MCF 10A (cell line): Measurements from ENCODE around the gene CD320. TPM values are rescaled to one million over a fixed set of nuclear protein-coding genes. Genes with fewer than 3 reads are reported as not detected.
"Not testable (repeated sequence)": the region's sequence is repeated elsewhere in the genome, so short reads cannot be mapped to it uniquely, and the experiment has no call there.

Experiments
- Bru-seq: library from RNA; stranded (reverse); fragments of 400-500 nt; gene quantifications from one replicate; lab custom pipeline; 2021; lab: Mats Ljungman, UMichigan
- BruChase-seq, 2 experiments: library from RNA; stranded (reverse); fragments of 400-500 nt; gene quantifications; one replicate each; lab custom pipeline; 2021; lab: Mats Ljungman, UMichigan
- BruUV-seq: library from RNA; stranded (reverse); fragments of 400-500 nt; replicated peaks from 2 replicates; lab custom pipeline; 2021; lab: Mats Ljungman, UMichigan
- CTCF ChIA-PET: fragments of 300-600 bp; sonication (Branson Sonifier 250); formaldehyde crosslinking; extraction: SDS; loops from one replicate; lab custom pipeline; 2021; ENCODE audit warnings: antibody characterized with exemption, inconsistent platforms; lab: Yijun Ruan, JAX
- POLR2A ChIA-PET: fragments of 300-600, 350-650 bp; sonication (Branson Sonifier 250); formaldehyde crosslinking; extraction: SDS; loops from one replicate; lab custom pipeline; 2020; ENCODE audit warnings: antibody characterized with exemption, inconsistent platforms; lab: Yijun Ruan, JAX
- DNase-seq: peaks from one replicate; pipeline ENCODE4 v3.0.0-alpha.2; 2018; ENCODE audit not compliant: unreplicated experiment
- H3K27ac Mint-ChIP-seq: one replicate; pipeline ENCODE4 v1.8.0; 2022; ENCODE audit warnings: mild to moderate bottlenecking, low read depth, mixed read lengths; ENCODE audit not compliant: unreplicated experiment
- H3K27me3 Mint-ChIP-seq: one replicate; pipeline ENCODE4 v1.8.0; 2022; ENCODE audit warnings: mixed read lengths; ENCODE audit not compliant: insufficient read depth, unreplicated experiment
- H3K36me3 Mint-ChIP-seq: one replicate; pipeline ENCODE4 v1.8.0; 2022; ENCODE audit warnings: mild to moderate bottlenecking, moderate library complexity, mixed read lengths; ENCODE audit not compliant: insufficient read depth, unreplicated experiment
- H3K4me1 Mint-ChIP-seq: one replicate; pipeline ENCODE4 v1.8.0; 2022; ENCODE audit warnings: mixed read lengths; ENCODE audit not compliant: insufficient read depth, unreplicated experiment
- H3K4me3 Mint-ChIP-seq: one replicate; pipeline ENCODE4 v1.8.0; 2022; ENCODE audit warnings: mild to moderate bottlenecking, moderate library complexity, mixed read lengths; ENCODE audit not compliant: unreplicated experiment
- H3K9me3 Mint-ChIP-seq: one replicate; pipeline ENCODE4 v1.8.0; 2022; ENCODE audit warnings: mixed read lengths; ENCODE audit not compliant: unreplicated experiment
- CTCF ChIP-seq: fragments of 200-600 bp; IDR thresholded peaks from one replicate; pipeline ENCODE4 v1.8.0; 2022; ENCODE audit warnings: antibody characterized with exemption, mild to moderate bottlenecking; ENCODE audit not compliant: unreplicated experiment
- intact Hi-C: fragments of 100-400 bp; cut with micrococcal nuclease; formaldehyde crosslinking; loops from 2 replicates; pipeline ENCODE4 v1.14.1; 2022
- long read RNA-seq: library from polyadenylated mRNA; stranded (forward); transcript quantifications from one replicate; pipeline ENCODE4 v2.0.0, GENCODE V29; 2022
- total RNA-seq: library from RNA; stranded (reverse); gene quantifications from 2 replicates; pipeline ENCODE4 v1.2.3, GENCODE V29; 2022

CD320 gene
- total RNA-seq (39.2 and 68.8 TPM in 2 replicates), Bru-seq, nascent RNA (percentile 53 among the genes with signal in this experiment), BruChase-seq, experiment 1, labeled RNA remaining after a 6-hour chase (percentile 77 among the genes with signal in this experiment), BruChase-seq, experiment 2, labeled RNA remaining after a 2-hour chase (percentile 74 among the genes with signal in this experiment)
- long read RNA-seq, transcript CD320-201 (5 exons, 1,250 nt) = major isoform, 247 of 273 reads
- long read RNA-seq, partial matches to known transcripts = 7 of 273 reads
- long read RNA-seq, other reads (novel, unspliced or antisense) = 12 of 273 reads

- ChIA-PET CTCF (interaction anchor here (0.6 to 0.7 kb wide), 2 partner anchors 274 to 1480 kb away, joined by 3 to 4 read pairs; no protein-coding TSS in a partner anchor), POLR2A (interaction anchor here (4.7 kb wide), 1 partner anchor 13 kb away, joined by 30 read pairs; the partner anchor contains the start of genes NDUFA7 and RPS28)
- H3K9me3 Mint-ChIP-seq = no peaks in the 10 kb centered on the region
- no TSS peak for BruUV-seq
- H3K4me3 Mint-ChIP-seq = peak within 1 kb of the TSS; percentile 86
- DNase-seq = peak; percentile 94
- H3K27me3 Mint-ChIP-seq = no peaks in the 10 kb centered on the region
- intact Hi-C loops = no loop called here
- peaks cover 15% of the 10 kb centered on the region for H3K4me1 Mint-ChIP-seq
- peak within 1 kb of the TSS; percentile 9 for H3K27ac Mint-ChIP-seq
- TF ChIP-seq CTCF = no peak
- H3K36me3 Mint-ChIP-seq = peaks cover 46% of the 10 kb centered on the region
Observed at GRCh38 chr19:8307965-8308866, at the start of gene CD320. Gene CD320 (minus strand): TSS chr19:8308358. CDS start chr19:8308290, 68 bp downstream.

- Mint-ChIP-seq H3K27me3 (no peaks in the 10 kb centered on the region), H3K9me3 (no peaks in the 10 kb centered on the region), H3K27ac (no peak overlapping the region), H3K4me1 (peaks cover 25% of the 10 kb centered on the region), H3K36me3 (peaks cover 5% of the 10 kb centered on the region), H3K4me3 (no peak overlapping the region)
- no peak for TF ChIP-seq CTCF
- ChIA-PET CTCF (interaction anchor here (0.6 to 6.0 kb wide), 5 partner anchors 11 to 221 kb away, joined by 3 to 72 read pairs (median 3); partner anchors contain the start of gene RAB11B), POLR2A (interaction anchor here (1.0 kb wide), 1 partner anchor 21 kb away, joined by 8 read pairs; no protein-coding TSS in a partner anchor)
- no TSS peak for BruUV-seq
- DNase-seq = no peak
- intact Hi-C loops = loop anchor here (10.0 kb wide), 1 partner anchor 98 kb away; no protein-coding TSS in a partner anchor
Observed at GRCh38 chr19:8357007-8357521, 48.9 kb upstream of the CD320 start.

GRCh38 chr19:8355631-8356402 is 47.7 kb upstream of the CD320 start:
- Mint-ChIP-seq H3K9me3 (no peaks in the 10 kb centered on the region), H3K4me3 (no peak overlapping the region), H3K4me1 (peaks cover 20% of the 10 kb centered on the region), H3K36me3 (peaks cover 5% of the 10 kb centered on the region), H3K27ac (peak overlapping the region; percentile 21), H3K27me3 (no peaks in the 10 kb centered on the region)
- ChIA-PET POLR2A (interaction anchor here (1.1 to 2.5 kb wide), 5 partner anchors 9 to 58 kb away, joined by 4 to 13 read pairs (median 6); partner anchors contain the start of genes ANGPTL4 and RAB11B), CTCF (interaction anchor here (0.5 to 6.0 kb wide), 20 partner anchors 9 to 415 kb away, joined by 3 to 72 read pairs (median 12); partner anchors contain the start of genes ANGPTL4, KANK3, MYO1F and RAB11B)
- peak; percentile 99 for DNase-seq
- no peak for TF ChIP-seq CTCF
- no TSS peak for BruUV-seq
- intact Hi-C loops = loop anchor here (1.0 to 10.0 kb wide), 3 partner anchors 40 to 223 kb away; no protein-coding TSS in a partner anchor

GRCh38 chr19:8352845-8353244 is 44.7 kb upstream of the CD320 start:
- not testable (repeated sequence) for H3K9me3 Mint-ChIP-seq, H3K27me3 Mint-ChIP-seq, H3K36me3 Mint-ChIP-seq, DNase-seq, BruUV-seq, H3K27ac Mint-ChIP-seq, H3K4me3 Mint-ChIP-seq
- peaks cover 23% of the 10 kb centered on the region for H3K4me1 Mint-ChIP-seq
- CTCF ChIA-PET = interaction anchor here (0.7 to 6.0 kb wide), 26 partner anchors 9 to 233 kb away, joined by 3 to 72 read pairs (median 11); partner anchors contain the start of genes ANGPTL4, KANK3, MYO1F and RAB11B
- intact Hi-C loops = loop anchor here (10.0 kb wide), 1 partner anchor 102 kb away; no protein-coding TSS in a partner anchor
- POLR2A ChIA-PET = interaction anchor here (0.6 to 2.9 kb wide), 5 partner anchors 12 to 187 kb away, joined by 3 to 9 read pairs (median 4); partner anchors contain the start of gene RAB11B
